ENCODE data around the gene PRR12. TPM values are rescaled to one million over a fixed set of nuclear protein-coding genes. Genes with fewer than 3 reads are reported as not detected.
"Not testable (repeated sequence)": the region's sequence is repeated elsewhere in the genome, so short reads cannot be mapped to it uniquely, and the experiment has no call there.

The PRR12 gene
- total RNA-seq, 4 donors from 2014 or later = 11.6 to 32.7 (median 18.1) TPM

GRCh38 chr19:49631610-49632192 is 40.7 kb downstream of the PRR12 start:
- WGBS, 2 donors = 85 to 92% methylated on average over 19 of the region's 19 CpGs
- no peak overlapping the region for H3K27ac ChIP-seq

GRCh38 chr19:49632576-49632975 is 41.6 kb downstream of the PRR12 start:
- WGBS, 2 donors = 90 to 96% methylated on average over 5 of the region's 5 CpGs
- Histone ChIP-seq H3K27me3 (no peaks in the 10 kb centered on the region), H3K27ac (peak overlapping the region in 2 of 4 donors; percentile 21 to 42), H3K36me3 (peaks cover 0 to 35% (median 0%) of the 10 kb centered on the region in 3 donors), H3K9me3 (no peaks in the 10 kb centered on the region), H3K4me1 (peaks cover 0 to 57% (median 15%) of the 10 kb centered on the region in 4 donors), H3K4me3 (no peak overlapping the region)
- no peak for TF ChIP-seq POLR2A (IDR thresholded peaks at IDR 0.05)
- TF ChIP-seq CTCF (IDR thresholded peaks at IDR 0.05) = no peak
- TF ChIP-seq EP300 (IDR thresholded peaks at IDR 0.05) = no peak
- no peak for DNase-seq (ENCODE audit: low spot score in 2 of 2)

More at GRCh38 chr19:49631610-49632192, 40.7 kb downstream of the PRR12 start:
- Histone ChIP-seq H3K36me3 (peaks cover 0 to 40% (median 0%) of the 10 kb centered on the region in 3 donors), H3K27me3 (no peaks in the 10 kb centered on the region), H3K4me1 (peaks cover 0 to 50% (median 11%) of the 10 kb centered on the region in 4 donors), H3K4me3 (no peak overlapping the region), H3K9me3 (no peaks in the 10 kb centered on the region)
- TF ChIP-seq EP300 (IDR thresholded peaks at IDR 0.05) (no peak), CTCF (IDR thresholded peaks at IDR 0.05) (no peak), POLR2A (IDR thresholded peaks at IDR 0.05) (no peak)
- DNase-seq (ENCODE audit: low spot score in 2 of 2) = no peak

GRCh38 chr19:49633273-49633672 is 42.3 kb downstream of the PRR12 start:
- H3K9me3 ChIP-seq; H3K4me3 ChIP-seq; DNase-seq (ENCODE audit: low spot score in 2 of 2); H3K27me3 ChIP-seq: not testable (repeated sequence)
- Histone ChIP-seq H3K4me1 (peaks cover 0 to 64% (median 20%) of the 10 kb centered on the region in 4 donors), H3K27ac (peak overlapping the region in 2 of 4 donors; percentile 21 to 42), H3K36me3 (peaks cover 0 to 28% (median 0%) of the 10 kb centered on the region in 3 donors)
- TF ChIP-seq EP300 (IDR thresholded peaks at IDR 0.05) = peak in 1 of 2 donors; percentile 53
- WGBS, 2 donors = 67 to 72% methylated on average over 6 to 9 of the region's 9 CpGs

- TF ChIP-seq CTCF (IDR thresholded peaks at IDR 0.05) (no peak), POLR2A (IDR thresholded peaks at IDR 0.05) (no peak)
- Histone ChIP-seq H3K4me3 (no peak overlapping the region), H3K36me3 (peaks cover 0 to 24% (median 0%) of the 10 kb centered on the region in 3 donors), H3K27me3 (no peaks in the 10 kb centered on the region), H3K9me3 (no peaks in the 10 kb centered on the region), H3K4me1 (peaks cover 0 to 60% (median 22%) of the 10 kb centered on the region in 4 donors), H3K27ac (peak overlapping the region; percentile 7 to 100 (median 78))
- DNase-seq (ENCODE audit: low spot score in 2 of 2) = no peak
- 49 to 50% methylated on average over 19 to 20 of the region's 24 CpGs for WGBS, 2 donors
Observed at GRCh38 chr19:49635530-49636232, 44.7 kb downstream of the PRR12 start.

- TF ChIP-seq CTCF (IDR thresholded peaks at IDR 0.05) (no peak), EP300 (IDR thresholded peaks at IDR 0.05) (no peak), POLR2A (IDR thresholded peaks at IDR 0.05) (no peak)
- Histone ChIP-seq H3K27ac (peak overlapping the region in 3 of 4 donors; percentile 56 to 100 (median 99)), H3K27me3 (no peaks in the 10 kb centered on the region), H3K9me3 (no peaks in the 10 kb centered on the region), H3K4me3 (no peak overlapping the region), H3K36me3 (peaks cover 0 to 24% (median 0%) of the 10 kb centered on the region in 3 donors), H3K4me1 (peaks cover 0 to 56% (median 21%) of the 10 kb centered on the region in 4 donors)
- DNase-seq (ENCODE audit: low spot score in 2 of 2) = no peak
- whole genome bisulfite sequencing, 2 donors = 68 to 69% methylated on average over 29 to 30 of the region's 30 CpGs
Observed at GRCh38 chr19:49636233-49636932, 45.4 kb downstream of the PRR12 start.

Measured in tibial nerve (tissue), 4 donors.